Measurements from ENCODE around the gene AEBP1.

DNA sequence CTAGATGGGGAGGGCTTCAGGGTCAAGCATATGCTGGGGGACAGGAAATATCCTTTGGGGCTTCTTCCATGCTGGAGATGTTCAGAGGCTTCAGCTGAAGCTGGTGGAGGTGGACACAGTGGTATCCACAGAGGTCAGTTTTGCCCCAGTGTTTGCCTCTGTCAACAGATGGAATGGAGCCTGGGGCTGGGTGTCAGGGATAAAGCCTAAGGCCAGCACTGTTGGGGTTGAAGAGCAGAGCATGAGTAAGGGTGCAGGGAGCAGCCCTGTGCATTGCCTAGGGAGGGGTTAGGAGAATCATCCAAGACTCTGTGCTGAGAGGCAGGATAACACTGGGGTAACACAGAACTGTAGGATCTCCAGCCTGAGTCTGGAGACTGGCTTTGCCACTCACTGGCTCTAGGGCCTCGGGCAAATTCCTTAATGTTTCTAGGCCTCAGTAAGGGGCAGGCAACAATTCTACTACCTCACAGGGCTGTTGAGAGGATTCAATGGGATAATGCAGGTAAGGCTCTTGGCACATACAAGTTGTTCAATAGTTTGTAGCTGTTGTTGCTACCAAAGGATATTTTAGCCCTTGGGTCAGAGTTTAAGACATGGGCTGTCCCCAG is 58.7 kb downstream of the AEBP1 start:
- TF ChIP-seq POLR2A (IDR thresholded peaks at IDR 0.05; ENCODE audit: low read depth), result no peak
- TF ChIP-seq, protein P1, sequence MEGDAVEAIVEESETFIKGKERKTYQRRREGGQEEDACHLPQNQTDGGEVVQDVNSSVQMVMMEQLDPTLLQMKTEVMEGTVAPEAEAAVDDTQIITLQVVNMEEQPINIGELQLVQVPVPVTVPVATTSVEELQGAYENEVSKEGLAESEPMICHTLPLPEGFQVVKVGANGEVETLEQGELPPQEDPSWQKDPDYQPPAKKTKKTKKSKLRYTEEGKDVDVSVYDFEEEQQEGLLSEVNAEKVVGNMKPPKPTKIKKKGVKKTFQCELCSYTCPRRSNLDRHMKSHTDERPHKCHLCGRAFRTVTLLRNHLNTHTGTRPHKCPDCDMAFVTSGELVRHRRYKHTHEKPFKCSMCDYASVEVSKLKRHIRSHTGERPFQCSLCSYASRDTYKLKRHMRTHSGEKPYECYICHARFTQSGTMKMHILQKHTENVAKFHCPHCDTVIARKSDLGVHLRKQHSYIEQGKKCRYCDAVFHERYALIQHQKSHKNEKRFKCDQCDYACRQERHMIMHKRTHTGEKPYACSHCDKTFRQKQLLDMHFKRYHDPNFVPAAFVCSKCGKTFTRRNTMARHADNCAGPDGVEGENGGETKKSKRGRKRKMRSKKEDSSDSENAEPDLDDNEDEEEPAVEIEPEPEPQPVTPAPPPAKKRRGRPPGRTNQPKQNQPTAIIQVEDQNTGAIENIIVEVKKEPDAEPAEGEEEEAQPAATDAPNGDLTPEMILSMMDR (IDR thresholded peaks at IDR 0.05), result no peak

Data from esophagus muscularis mucosa (tissue), 3 donors.